Skin epidermis (tissue), 12 donors: ENCODE results near the gene RABL6.
"Not testable (repeated sequence)": the region's sequence is repeated elsewhere in the genome, so short reads cannot be mapped to it uniquely, and the experiment has no call there.

Experiments used
- H3K27ac ChIP-seq, 21 experiments: fragments of 200-600 bp; sonication (generic) in 11 of 21; one replicate each; pipeline ENCODE4 v1.5.0; 2020; ENCODE audit warnings: mild to moderate bottlenecking in 3 of 21, inconsistent platforms in 2 of 21, moderate library complexity in 2 of 21
- H3K4me3 ChIP-seq, 7 experiments: fragments of 200-600 bp; sonication (generic) in 2 of 7; one replicate each; pipeline ENCODE4 v1.5.0; 2020; ENCODE audit warnings: inconsistent platforms in 2 of 7, mild to moderate bottlenecking in 2 of 7, moderate library complexity in 1 of 7

The RABL6 gene

GRCh38 chr9:136773386-136774044 is 34.2 kb upstream of the RABL6 start:
- Histone ChIP-seq H3K27ac (no peak overlapping the region), H3K4me3 (no peak overlapping the region)

- no peak overlapping the region for H3K27ac ChIP-seq
- H3K4me3 ChIP-seq: no peak overlapping the region
Measured at GRCh38 chr9:136774416-136775045, 33.2 kb upstream of the RABL6 start.

- Histone ChIP-seq H3K27ac (no peak overlapping the region), H3K4me3 (no peak overlapping the region)
Measured at GRCh38 chr9:136775191-136775590, 32.6 kb upstream of the RABL6 start.

- H3K27ac ChIP-seq: no peak overlapping the region
- H3K4me3 ChIP-seq: no peak overlapping the region
Measured at GRCh38 chr9:136776947-136777346, 30.8 kb upstream of the RABL6 start.

- Histone ChIP-seq H3K27ac (no peak overlapping the region), H3K4me3 (no peak overlapping the region)
Measured at GRCh38 chr9:136777359-136777758, 30.4 kb upstream of the RABL6 start.

- Histone ChIP-seq H3K27ac (no peak overlapping the region), H3K4me3 (no peak overlapping the region)
Measured at GRCh38 chr9:136779808-136780207, 27.9 kb upstream of the RABL6 start.

GRCh38 chr9:136782452-136782851 is 25.3 kb upstream of the RABL6 start:
- no peak overlapping the region for H3K4me3 ChIP-seq
- no peak overlapping the region for H3K27ac ChIP-seq

- H3K4me3 ChIP-seq: no peak overlapping the region
- H3K27ac ChIP-seq: no peak overlapping the region
Measured at GRCh38 chr9:136784249-136784996, 23.3 kb upstream of the RABL6 start.

GRCh38 chr9:136784997-136785361 is 22.8 kb upstream of the RABL6 start:
- Histone ChIP-seq H3K27ac (no peak overlapping the region), H3K4me3 (no peak overlapping the region)

GRCh38 chr9:136785565-136786355 is 22.0 kb upstream of the RABL6 start:
- peak overlapping the region in 1 of 21 experiments; percentile 33 for H3K27ac ChIP-seq
- not testable (repeated sequence) for H3K4me3 ChIP-seq

GRCh38 chr9:136786451-136786850 is 21.3 kb upstream of the RABL6 start:
- H3K27ac ChIP-seq: no peak overlapping the region
- H3K4me3 ChIP-seq: no peak overlapping the region

- not testable (repeated sequence) for H3K27ac ChIP-seq, H3K4me3 ChIP-seq
Measured at GRCh38 chr9:136786983-136787382, 20.8 kb upstream of the RABL6 start.

GRCh38 chr9:136787690-136788400 is 19.9 kb upstream of the RABL6 start:
- Histone ChIP-seq H3K27ac (no peak overlapping the region), H3K4me3 (no peak overlapping the region)

- H3K4me3 ChIP-seq, H3K27ac ChIP-seq: not testable (repeated sequence)
Measured at GRCh38 chr9:136788644-136789522, 18.9 kb upstream of the RABL6 start.

GRCh38 chr9:136789523-136789937 is 18.2 kb upstream of the RABL6 start:
- Histone ChIP-seq H3K27ac (peak overlapping the region in 1 of 21 experiments; percentile 62), H3K4me3 (no peak overlapping the region)

GRCh38 chr9:136790640-136791515 is 16.9 kb upstream of the RABL6 start, which contains the start of gene TMEM141:
TMEM141 (plus strand) TSS chr9:136791344; CDS start chr9:136791371, 27 bp downstream.
- peak within 1 kb of the TSS; percentile 50 to 74 (median 60) for H3K4me3 ChIP-seq
- H3K27ac ChIP-seq: peak within 1 kb of the TSS; percentile 77 to 99 (median 96)

GRCh38 chr9:136791516-136792276 is 16.1 kb upstream of the RABL6 start:
- peak overlapping the region; percentile 77 to 99 (median 96) for H3K27ac ChIP-seq

More at GRCh38 chr9:136791516-136792276, 16.1 kb upstream of the RABL6 start:
- peak overlapping the region; percentile 50 to 74 (median 60) for H3K4me3 ChIP-seq
